Right lobe of liver (tissue), 4 donors: ENCODE data around the gene PSORS1C2.

Experiments
- POLR2A ChIP-seq: fragments of 450-650 bp; IDR thresholded peaks from one replicate; pipeline ENCODE4 v1.6.1; 2017; ENCODE audit warnings: antibody characterized with exemption, mild to moderate bottlenecking
- TF ChIP-seq, protein P1 (sequence below), 4 donors: fragments of 200-600 bp in 3 of 4; fragments of 450-650 bp in 1 of 4; IDR thresholded peaks; one replicate each; pipeline versions ENCODE4 v1.5.1 to v1.8.0; 2016 to 2022; ENCODE audit warnings: antibody characterized with exemption in 4 of 4, mild to moderate bottlenecking in 2 of 4
- donor health status: DM: no; HTN: no; CAD: no.
- donor health status: DM: no; HTN: no; CAD: no.
- donor health status: DM: no; HTN: yes; CAD: no.

DNA sequence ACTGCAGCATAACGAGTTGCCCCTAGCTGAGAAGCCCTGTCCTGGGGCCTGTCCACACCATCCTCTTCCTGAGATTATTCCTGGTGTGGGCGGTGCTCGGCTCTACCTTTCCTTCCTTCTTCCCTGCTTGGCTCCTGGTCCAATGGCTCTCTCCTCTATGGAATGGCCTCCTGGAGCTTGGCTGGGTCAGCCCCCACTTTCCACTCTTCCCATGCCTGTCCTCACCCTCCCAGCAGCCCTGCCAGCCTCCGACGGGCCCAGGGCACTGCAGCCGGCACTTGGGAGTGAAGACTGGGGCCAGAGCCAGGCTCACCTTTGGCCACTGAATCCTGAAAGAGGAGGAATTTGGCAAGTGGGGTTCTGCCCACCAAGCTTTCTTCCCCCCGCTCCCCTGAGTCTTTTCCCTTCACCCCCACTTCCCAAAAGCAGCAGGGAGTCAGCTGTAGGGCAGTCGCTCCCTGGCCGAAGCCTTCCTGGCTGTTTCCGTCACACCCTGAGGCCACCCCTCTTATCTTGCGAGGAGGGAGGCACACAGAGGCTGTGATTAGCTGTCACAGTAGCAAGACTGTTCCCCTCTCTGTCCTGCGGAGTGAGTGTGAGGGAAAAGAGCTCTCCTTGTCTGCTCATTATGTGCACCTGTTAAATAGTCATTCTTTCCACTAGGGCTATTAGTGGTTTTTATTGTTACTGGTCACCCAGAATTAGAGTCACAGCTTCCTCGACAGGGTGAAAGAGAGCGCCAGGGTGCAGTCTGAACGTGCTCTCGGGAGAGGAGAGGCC lies 12.3 kb downstream of the PSORS1C2 start:
- TF ChIP-seq, protein P1, sequence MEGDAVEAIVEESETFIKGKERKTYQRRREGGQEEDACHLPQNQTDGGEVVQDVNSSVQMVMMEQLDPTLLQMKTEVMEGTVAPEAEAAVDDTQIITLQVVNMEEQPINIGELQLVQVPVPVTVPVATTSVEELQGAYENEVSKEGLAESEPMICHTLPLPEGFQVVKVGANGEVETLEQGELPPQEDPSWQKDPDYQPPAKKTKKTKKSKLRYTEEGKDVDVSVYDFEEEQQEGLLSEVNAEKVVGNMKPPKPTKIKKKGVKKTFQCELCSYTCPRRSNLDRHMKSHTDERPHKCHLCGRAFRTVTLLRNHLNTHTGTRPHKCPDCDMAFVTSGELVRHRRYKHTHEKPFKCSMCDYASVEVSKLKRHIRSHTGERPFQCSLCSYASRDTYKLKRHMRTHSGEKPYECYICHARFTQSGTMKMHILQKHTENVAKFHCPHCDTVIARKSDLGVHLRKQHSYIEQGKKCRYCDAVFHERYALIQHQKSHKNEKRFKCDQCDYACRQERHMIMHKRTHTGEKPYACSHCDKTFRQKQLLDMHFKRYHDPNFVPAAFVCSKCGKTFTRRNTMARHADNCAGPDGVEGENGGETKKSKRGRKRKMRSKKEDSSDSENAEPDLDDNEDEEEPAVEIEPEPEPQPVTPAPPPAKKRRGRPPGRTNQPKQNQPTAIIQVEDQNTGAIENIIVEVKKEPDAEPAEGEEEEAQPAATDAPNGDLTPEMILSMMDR (IDR thresholded peaks at IDR 0.05): no peak
- no peak for TF ChIP-seq POLR2A
